H1 (cell line): Measurements from ENCODE around the gene TLR9. TPM values are rescaled to one million over a fixed set of nuclear protein-coding genes. Genes with fewer than 3 reads are reported as not detected.

Experiments used
- polyA plus RNA-seq, 7 experiments: library from polyadenylated mRNA; depleted of rRNA in 3 of 7; stranded (reverse) in 5 of 7; unstranded in 2 of 7; fragments of >200 nt in 5 of 7; fragments of 200-250 nt in 2 of 7; gene quantifications; 1 replicate in 5 of 7; 2 replicates in 1 of 7; 4 replicates in 1 of 7; pipeline versions ENCODE4 v1.2.1 to v1.2.3, GENCODE V29; 2011 to 2013; ENCODE audit warnings: missing spikeins in 2 of 7, mixed read lengths in 2 of 7
- total RNA-seq: library from RNA; stranded (reverse); fragmentation: NEBNext Ultra II Directional; extraction: Animal tissue kit (Norgen Biotek cat#: 25700); gene quantifications from 2 replicates; pipeline ENCODE4 v1.2.1, GENCODE V29; 2021
- TF ChIP-seq, protein P1 (sequence below): IDR thresholded peaks from 2 replicates; pipeline ENCODE4 v1.6.1; 2012; ENCODE audit warnings: low read length, inconsistent platforms

Gene TLR9
- total and polyA plus RNA-seq, 2 of the 8 experiments (the other 6 are each of a cell fraction or from before 2014, with no cell fraction given), result 0.05 TPM; not detected in 1

DNA sequence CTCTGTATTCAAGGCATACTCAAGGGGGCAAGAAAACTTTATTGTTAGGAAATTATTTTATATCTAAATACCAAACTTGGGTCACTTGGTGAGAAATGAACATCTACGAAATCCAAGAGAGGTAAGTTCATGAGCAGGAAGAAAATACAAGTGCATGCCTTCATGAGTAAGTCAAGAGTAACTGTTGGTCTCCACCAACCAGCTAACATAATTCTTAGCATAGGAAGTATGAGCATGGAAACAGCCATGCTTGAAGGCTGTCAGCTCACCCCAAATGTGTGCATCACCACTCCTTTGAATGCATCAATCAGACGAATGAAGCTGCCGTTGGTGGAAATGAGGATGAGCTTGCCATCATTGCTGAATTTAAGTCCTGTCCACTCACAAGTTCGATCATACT, 34.0 kb upstream of the TLR9 start (continued):
- TF ChIP-seq, protein P1, sequence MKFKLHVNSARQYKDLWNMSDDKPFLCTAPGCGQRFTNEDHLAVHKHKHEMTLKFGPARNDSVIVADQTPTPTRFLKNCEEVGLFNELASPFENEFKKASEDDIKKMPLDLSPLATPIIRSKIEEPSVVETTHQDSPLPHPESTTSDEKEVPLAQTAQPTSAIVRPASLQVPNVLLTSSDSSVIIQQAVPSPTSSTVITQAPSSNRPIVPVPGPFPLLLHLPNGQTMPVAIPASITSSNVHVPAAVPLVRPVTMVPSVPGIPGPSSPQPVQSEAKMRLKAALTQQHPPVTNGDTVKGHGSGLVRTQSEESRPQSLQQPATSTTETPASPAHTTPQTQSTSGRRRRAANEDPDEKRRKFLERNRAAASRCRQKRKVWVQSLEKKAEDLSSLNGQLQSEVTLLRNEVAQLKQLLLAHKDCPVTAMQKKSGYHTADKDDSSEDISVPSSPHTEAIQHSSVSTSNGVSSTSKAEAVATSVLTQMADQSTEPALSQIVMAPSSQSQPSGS, result no peak
